GM12872 (cell line): ENCODE measurements around the gene SNX8.

Experiments
- CTCF ChIP-seq: IDR thresholded peaks from 3 replicates; pipeline ENCODE4 v1.5.1; 2011; ENCODE audit warnings: low read depth, mild to moderate bottlenecking, low read length, moderate library complexity; ENCODE audit not compliant: insufficient read depth

Gene SNX8

GRCh38 chr7:2278026-2278425 is 36.2 kb downstream of the SNX8 start:
- no peak for TF ChIP-seq CTCF

DNA sequence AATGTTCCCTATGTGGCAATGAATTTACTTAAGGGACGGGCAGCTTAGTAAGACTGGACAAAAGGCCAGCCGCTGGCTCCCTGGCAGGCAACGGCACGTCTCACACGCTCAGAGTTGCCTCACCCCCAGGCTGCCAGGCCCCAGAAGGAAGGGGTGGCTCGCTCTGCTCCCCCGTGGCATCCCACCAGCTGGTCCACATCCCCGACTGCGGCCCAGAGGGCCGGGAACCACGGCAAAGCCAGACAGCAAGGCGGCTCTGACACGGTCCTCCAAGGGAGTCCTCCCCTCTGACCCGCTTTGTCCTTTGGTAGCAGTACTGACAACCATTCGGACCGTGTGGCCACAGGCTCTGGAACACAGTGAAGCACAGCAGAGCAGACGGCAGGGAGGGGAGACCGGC is 38.1 kb downstream of the SNX8 start:
- no peak for TF ChIP-seq CTCF

DNA sequence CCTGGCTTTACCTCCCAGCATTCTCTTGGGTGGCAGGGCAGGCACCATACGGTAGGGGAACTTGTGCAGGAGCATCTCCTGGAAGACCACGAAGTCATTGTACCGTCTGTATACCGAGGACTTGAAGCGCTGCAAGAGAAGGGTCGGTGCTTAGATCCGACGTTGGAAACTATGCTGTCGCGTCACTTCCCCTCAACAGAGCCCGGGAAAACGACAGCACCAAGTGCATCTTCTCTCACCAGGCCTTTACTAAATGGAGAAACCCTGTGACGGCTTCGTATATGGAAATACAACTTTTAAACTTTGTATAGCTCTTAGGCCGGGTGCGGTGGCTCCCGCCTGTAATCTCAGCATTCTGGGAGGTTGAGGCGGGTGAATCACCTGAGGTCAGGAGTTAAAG is 39.1 kb downstream of the SNX8 start:
- TF ChIP-seq CTCF, result no peak

DNA sequence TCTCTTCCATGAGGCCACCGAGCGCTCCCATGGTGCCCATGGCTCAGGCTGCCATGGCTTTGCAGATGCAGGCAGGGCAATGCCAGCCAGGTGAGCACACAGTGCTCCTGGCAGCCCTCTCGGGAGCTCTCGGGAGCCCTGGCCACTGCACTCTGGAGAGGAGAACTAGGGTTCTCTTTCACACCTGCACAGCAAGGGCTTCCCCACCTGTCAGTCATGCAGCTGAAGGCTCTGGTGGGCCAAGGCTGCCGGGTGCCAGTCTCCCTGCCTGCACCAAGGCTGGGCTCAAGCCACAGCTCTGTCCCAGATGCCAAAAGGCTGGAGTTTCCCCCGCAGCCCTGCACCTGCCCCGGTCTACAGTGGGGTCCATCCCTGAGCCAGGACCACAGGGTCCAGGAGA is 39.6 kb downstream of the SNX8 start:
- no peak for TF ChIP-seq CTCF

DNA sequence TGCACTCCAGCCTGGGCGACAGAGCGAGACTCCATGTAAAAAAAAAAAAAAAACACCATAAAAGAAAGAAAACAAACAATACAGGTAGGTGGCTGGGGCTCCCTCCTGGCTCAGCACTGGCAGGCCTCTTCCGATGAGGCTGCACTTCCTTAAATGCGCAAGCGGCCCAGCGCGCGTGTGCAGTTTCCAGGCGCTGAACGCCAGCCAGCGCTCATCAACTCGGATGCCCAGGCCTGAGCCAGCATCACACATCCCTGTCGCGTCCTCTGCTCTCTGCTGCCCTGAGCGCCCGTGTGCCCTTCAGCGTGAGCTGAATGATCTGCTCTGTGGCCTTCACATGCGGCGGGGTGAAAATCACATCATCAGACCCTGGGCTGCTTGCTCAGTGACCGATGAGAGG is 40.4 kb downstream of the SNX8 start:
- no peak for TF ChIP-seq CTCF

DNA sequence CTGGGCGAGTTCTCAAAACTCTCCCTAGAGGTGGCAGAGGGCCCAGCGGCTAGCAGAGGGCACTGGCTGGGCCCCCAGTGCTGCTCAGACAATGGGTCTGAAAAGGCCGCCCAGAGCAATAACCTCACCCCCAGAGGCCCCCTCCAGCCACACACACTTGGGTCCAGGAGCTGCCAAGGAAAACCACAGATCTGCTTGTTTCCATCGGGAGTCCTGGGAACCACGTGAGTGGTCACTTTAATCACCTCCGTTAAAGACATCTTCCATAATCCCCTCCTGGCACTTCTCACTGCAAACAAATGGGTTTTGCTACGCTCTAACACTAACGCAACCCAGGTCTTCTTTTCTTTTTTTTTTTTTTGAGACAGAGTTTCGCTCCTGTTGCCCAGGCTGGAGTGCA is 42.2 kb downstream of the SNX8 start:
- TF ChIP-seq CTCF, result no peak

- no peak for TF ChIP-seq CTCF
These were observed 42.8 kb downstream of the SNX8 start for GRCh38 chr7:2271273-2272026.
